Measurements from ENCODE around the gene TAMALIN. TPM values are rescaled to one million over a fixed set of nuclear protein-coding genes. Genes with fewer than 3 reads are reported as not detected.

Gene TAMALIN
- total and polyA plus RNA-seq, 2 donors = 9.2 to 47.4 TPM

- Histone ChIP-seq H3K4me1 (ENCODE audit: control insufficient read depth in 2 of 2, insufficient read depth in 2 of 2, low read length in 2 of 2) (peaks cover 18 to 34% of the 10 kb centered on the region in 2 donors), H3K27ac (ENCODE audit: low read depth in 1 of 2, low read length in 1 of 2) (peak overlapping the region in 1 of 2 donors; percentile 46), H3K36me3 (ENCODE audit: control insufficient read depth in 2 of 2, insufficient read depth in 2 of 2, low read length in 1 of 2) (peaks cover 7 to 28% of the 10 kb centered on the region in 2 donors), H3K27me3 (ENCODE audit: control insufficient read depth in 2 of 2, insufficient read depth in 1 of 2, low read length in 1 of 2) (peaks cover 10 to 57% of the 10 kb centered on the region in 2 donors), H3K9me3 (ENCODE audit: control insufficient read depth in 2 of 2, insufficient read depth in 1 of 2, low read length in 1 of 2) (peaks cover 0 to 14% of the 10 kb centered on the region in 2 donors), H3K4me3 (ENCODE audit: low read length in 2 of 2) (peak overlapping the region; percentile 54 to 62)
- DNase-seq (ENCODE audit: low read depth in 6 of 9, low spot score in 9 of 9) = peak in 1 of 9 donors; percentile 56
- WGBS = 79% methylated on average over 7 of the region's 7 CpGs
These were observed 45.9 kb downstream of the TAMALIN start for GRCh38 chr12:52052468-52053186.

GRCh38 chr12:52053536-52054209, 46.9 kb downstream of the TAMALIN start:
- no peak for DNase-seq (ENCODE audit: low read depth in 6 of 9, low spot score in 9 of 9)
- 95% methylated on average over 9 of the region's 9 CpGs for WGBS
- peaks cover 10 to 33% of the 10 kb centered on the region in 2 donors for H3K36me3 ChIP-seq (ENCODE audit: control insufficient read depth in 2 of 2, insufficient read depth in 2 of 2, low read length in 1 of 2)
- H3K27me3 ChIP-seq (ENCODE audit: control insufficient read depth in 2 of 2, insufficient read depth in 1 of 2, low read length in 1 of 2) = peaks cover 10 to 54% of the 10 kb centered on the region in 2 donors
- H3K27ac ChIP-seq (ENCODE audit: low read depth in 1 of 2, low read length in 1 of 2) = no peak overlapping the region
- H3K4me3 ChIP-seq (ENCODE audit: low read length in 2 of 2) = peak overlapping the region; percentile 54 to 62
- peaks cover 0 to 14% of the 10 kb centered on the region in 2 donors for H3K9me3 ChIP-seq (ENCODE audit: control insufficient read depth in 2 of 2, insufficient read depth in 1 of 2, low read length in 1 of 2)
- peaks cover 18 to 34% of the 10 kb centered on the region in 2 donors for H3K4me1 ChIP-seq (ENCODE audit: control insufficient read depth in 2 of 2, insufficient read depth in 2 of 2, low read length in 2 of 2)

- Histone ChIP-seq H3K4me3 (ENCODE audit: low read length in 2 of 2) (peak overlapping the region in 1 of 2 donors; percentile 62), H3K4me1 (ENCODE audit: control insufficient read depth in 2 of 2, insufficient read depth in 2 of 2, low read length in 2 of 2) (peaks cover 18 to 34% of the 10 kb centered on the region in 2 donors), H3K27ac (ENCODE audit: low read depth in 1 of 2, low read length in 1 of 2) (no peak overlapping the region), H3K36me3 (ENCODE audit: control insufficient read depth in 2 of 2, insufficient read depth in 2 of 2, low read length in 1 of 2) (peaks cover 10 to 38% of the 10 kb centered on the region in 2 donors), H3K9me3 (ENCODE audit: control insufficient read depth in 2 of 2, insufficient read depth in 1 of 2, low read length in 1 of 2) (peaks cover 0 to 14% of the 10 kb centered on the region in 2 donors), H3K27me3 (ENCODE audit: control insufficient read depth in 2 of 2, insufficient read depth in 1 of 2, low read length in 1 of 2) (peaks cover 10 to 47% of the 10 kb centered on the region in 2 donors)
- no peak for DNase-seq (ENCODE audit: low read depth in 6 of 9, low spot score in 9 of 9)
- 94% methylated on average over 21 of the region's 21 CpGs for WGBS
These were observed 47.6 kb downstream of the TAMALIN start for GRCh38 chr12:52054231-52054832.

DNA sequence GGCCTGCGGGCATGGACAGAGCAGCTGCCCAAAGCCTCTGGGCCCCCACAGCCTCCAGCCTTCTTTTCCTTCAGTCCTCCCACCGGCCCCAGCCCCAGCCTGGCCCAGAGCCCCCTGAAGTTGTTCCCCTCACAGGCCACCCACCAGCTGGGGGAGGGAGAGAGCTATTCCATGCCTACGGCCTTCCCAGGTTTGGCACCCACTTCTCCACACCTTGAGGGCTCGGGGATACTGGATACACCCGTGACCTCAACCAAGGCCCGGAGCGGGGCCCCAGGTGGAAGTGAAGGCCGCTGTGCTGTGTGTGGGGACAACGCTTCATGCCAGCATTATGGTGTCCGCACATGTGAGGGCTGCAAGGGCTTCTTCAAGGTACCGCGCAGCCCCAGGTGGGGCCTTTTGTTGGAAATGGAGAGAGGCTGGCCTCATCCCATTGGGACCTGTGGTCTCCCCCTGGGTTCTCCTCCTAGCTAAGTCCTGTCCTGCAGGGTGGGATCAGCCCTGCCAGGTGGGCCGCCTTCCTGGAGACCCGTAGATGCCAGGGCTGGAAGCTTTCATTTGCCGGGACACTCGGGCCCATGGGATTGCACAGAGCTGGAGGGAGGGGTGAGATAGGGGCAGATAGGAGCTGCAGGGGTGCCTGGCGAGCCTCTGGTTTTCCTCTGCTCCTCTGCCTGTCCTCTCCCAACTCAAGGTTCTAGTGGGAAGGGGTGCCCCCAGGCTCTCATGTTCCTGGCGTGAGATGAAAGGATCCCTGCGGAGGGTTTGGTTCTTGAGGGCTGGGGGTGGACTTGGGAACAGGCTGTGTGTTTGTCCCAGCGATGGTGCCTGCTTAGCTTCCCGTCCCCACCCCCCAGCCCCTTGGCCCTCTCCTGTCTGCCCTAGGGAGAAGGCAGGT, 48.3 kb downstream of the TAMALIN start:
- WGBS = 98% methylated on average over 21 of the region's 21 CpGs
- Histone ChIP-seq H3K4me1 (ENCODE audit: control insufficient read depth in 2 of 2, insufficient read depth in 2 of 2, low read length in 2 of 2) (peaks cover 17 to 30% of the 10 kb centered on the region in 2 donors), H3K36me3 (ENCODE audit: control insufficient read depth in 2 of 2, insufficient read depth in 2 of 2, low read length in 1 of 2) (peaks cover 10 to 38% of the 10 kb centered on the region in 2 donors), H3K9me3 (ENCODE audit: control insufficient read depth in 2 of 2, insufficient read depth in 1 of 2, low read length in 1 of 2) (peaks cover 0 to 12% of the 10 kb centered on the region in 2 donors), H3K4me3 (ENCODE audit: low read length in 2 of 2) (no peak overlapping the region), H3K27ac (ENCODE audit: low read depth in 1 of 2, low read length in 1 of 2) (no peak overlapping the region), H3K27me3 (ENCODE audit: control insufficient read depth in 2 of 2, insufficient read depth in 1 of 2, low read length in 1 of 2) (peaks cover 5 to 40% of the 10 kb centered on the region in 2 donors)
- no peak for DNase-seq (ENCODE audit: low read depth in 6 of 9, low spot score in 9 of 9)

DNA sequence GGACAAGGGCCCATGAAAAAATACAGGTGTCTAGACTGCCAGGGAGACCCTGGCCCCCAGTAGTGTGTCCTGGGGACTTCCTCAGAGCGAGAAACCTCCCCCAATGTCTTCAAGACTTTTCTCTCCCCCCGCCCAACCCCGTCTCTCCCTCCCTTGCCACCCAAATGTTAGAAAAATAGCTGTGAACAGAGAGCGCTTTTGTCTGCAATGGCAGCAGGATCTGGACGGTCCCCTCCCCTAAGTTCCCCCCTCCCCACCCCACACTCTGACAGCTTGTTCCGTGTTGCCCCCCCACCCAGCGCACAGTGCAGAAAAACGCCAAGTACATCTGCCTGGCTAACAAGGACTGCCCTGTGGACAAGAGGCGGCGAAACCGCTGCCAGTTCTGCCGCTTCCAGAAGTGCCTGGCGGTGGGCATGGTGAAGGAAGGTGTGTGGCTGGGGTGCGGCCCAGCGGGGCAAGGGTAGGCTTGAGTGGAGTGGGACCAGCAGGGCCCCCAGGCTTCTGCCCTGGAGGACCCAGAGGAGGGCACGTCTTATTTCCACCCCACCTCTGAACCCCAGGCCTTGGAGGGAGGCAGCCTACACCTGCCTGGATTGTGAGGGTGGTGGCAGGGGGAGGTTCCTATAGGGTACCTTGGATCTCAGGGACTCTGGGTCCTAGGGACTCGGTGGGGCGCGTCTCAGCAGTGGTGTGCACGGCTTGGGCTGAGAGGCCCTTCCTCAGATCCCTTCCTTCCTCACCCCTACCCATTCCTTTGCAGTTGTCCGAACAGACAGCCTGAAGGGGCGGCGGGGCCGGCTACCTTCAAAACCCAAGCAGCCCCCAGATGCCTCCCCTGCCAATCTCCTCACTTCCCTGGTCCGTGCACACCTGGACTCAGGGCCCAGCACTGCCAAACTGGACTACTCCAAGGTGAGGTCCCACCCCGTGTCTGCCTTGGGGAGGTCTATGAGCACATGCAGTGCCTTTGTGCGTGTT, 49.3 kb downstream of the TAMALIN start:
- Histone ChIP-seq H3K36me3 (ENCODE audit: control insufficient read depth in 2 of 2, insufficient read depth in 2 of 2, low read length in 1 of 2) (peaks cover 10 to 38% of the 10 kb centered on the region in 2 donors), H3K4me1 (ENCODE audit: control insufficient read depth in 2 of 2, insufficient read depth in 2 of 2, low read length in 2 of 2) (peaks cover 8 to 20% of the 10 kb centered on the region in 2 donors), H3K27ac (ENCODE audit: low read depth in 1 of 2, low read length in 1 of 2) (no peak overlapping the region), H3K27me3 (ENCODE audit: control insufficient read depth in 2 of 2, insufficient read depth in 1 of 2, low read length in 1 of 2) (peaks cover 0 to 30% of the 10 kb centered on the region in 2 donors), H3K9me3 (ENCODE audit: control insufficient read depth in 2 of 2, insufficient read depth in 1 of 2, low read length in 1 of 2) (peaks cover 0 to 9% of the 10 kb centered on the region in 2 donors), H3K4me3 (ENCODE audit: low read length in 2 of 2) (no peak overlapping the region)
- 94% methylated on average over 27 of the region's 27 CpGs for WGBS
- no peak for DNase-seq (ENCODE audit: low read depth in 6 of 9, low spot score in 9 of 9)

DNA sequence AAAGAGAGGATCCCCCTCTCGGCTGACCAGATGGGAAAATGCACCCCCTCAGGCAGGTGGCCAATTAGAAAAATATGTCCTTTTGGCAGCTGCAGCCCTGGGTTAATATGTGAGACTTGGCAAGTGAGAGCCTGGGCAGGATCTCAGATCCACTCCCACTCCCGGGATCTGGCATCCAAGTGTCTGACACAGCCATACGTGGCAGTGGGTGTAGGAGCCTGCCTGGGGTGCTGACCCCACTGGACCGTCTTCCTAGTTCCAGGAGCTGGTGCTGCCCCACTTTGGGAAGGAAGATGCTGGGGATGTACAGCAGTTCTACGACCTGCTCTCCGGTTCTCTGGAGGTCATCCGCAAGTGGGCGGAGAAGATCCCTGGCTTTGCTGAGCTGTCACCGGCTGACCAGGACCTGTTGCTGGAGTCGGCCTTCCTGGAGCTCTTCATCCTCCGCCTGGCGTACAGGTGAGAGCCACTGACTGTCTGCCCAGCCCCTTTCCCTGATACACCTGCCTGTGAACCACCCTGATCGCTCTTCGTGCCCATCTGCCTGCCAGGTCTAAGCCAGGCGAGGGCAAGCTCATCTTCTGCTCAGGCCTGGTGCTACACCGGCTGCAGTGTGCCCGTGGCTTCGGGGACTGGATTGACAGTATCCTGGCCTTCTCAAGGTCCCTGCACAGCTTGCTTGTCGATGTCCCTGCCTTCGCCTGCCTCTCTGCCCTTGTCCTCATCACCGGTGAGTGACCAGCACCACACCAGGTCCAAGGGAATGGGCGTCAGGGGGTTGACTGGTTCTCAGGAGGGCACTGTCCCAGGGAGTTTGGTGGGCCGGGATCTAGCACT, 50.3 kb downstream of the TAMALIN start:
- Histone ChIP-seq H3K4me3 (ENCODE audit: low read length in 2 of 2) (no peak overlapping the region), H3K36me3 (ENCODE audit: control insufficient read depth in 2 of 2, insufficient read depth in 2 of 2, low read length in 1 of 2) (peaks cover 10 to 38% of the 10 kb centered on the region in 2 donors), H3K27me3 (ENCODE audit: control insufficient read depth in 2 of 2, insufficient read depth in 1 of 2, low read length in 1 of 2) (peaks cover 0 to 20% of the 10 kb centered on the region in 2 donors)

More for the DNA sequence above, 50.3 kb downstream of the TAMALIN start:
- H3K9me3 ChIP-seq (ENCODE audit: control insufficient read depth in 2 of 2, insufficient read depth in 1 of 2, low read length in 1 of 2) = peaks cover 0 to 9% of the 10 kb centered on the region in 2 donors
- H3K4me1 ChIP-seq (ENCODE audit: control insufficient read depth in 2 of 2, insufficient read depth in 2 of 2, low read length in 2 of 2) = peaks cover 6 to 12% of the 10 kb centered on the region in 2 donors
- WGBS = 95% methylated on average over 23 of the region's 23 CpGs
- DNase-seq (ENCODE audit: low read depth in 6 of 9, low spot score in 9 of 9) = no peak
- no peak overlapping the region for H3K27ac ChIP-seq (ENCODE audit: low read depth in 1 of 2, low read length in 1 of 2)

Measured in thymus (tissue), 11 donors.